Measurements from ENCODE around the gene DNAH12. TPM values are rescaled to one million over a fixed set of nuclear protein-coding genes. Genes with fewer than 3 reads are reported as not detected.

The DNAH12 gene
- total RNA-seq, 1 donor from 2014 or later, result 0.22 TPM

GRCh38 chr3:57530071-57530608 lies 14.0 kb downstream of the DNAH12 start:
- DNase-seq, result no peak
- no peaks in the 10 kb centered on the region for H3K27me3 Mint-ChIP-seq (ENCODE audit: unreplicated experiment)
- no peaks in the 10 kb centered on the region for H3K9me3 Mint-ChIP-seq (ENCODE audit: unreplicated experiment)
- peaks cover 2% of the 10 kb centered on the region for H3K4me1 Mint-ChIP-seq (ENCODE audit: low read depth, unreplicated experiment)
- no peak overlapping the region for H3K27ac Mint-ChIP-seq (ENCODE audit: unreplicated experiment)
- no peaks in the 10 kb centered on the region for H3K36me3 Mint-ChIP-seq (ENCODE audit: unreplicated experiment)
- no peak for TF ChIP-seq CTCF (IDR thresholded peaks at IDR 0.05; ENCODE audit: partially characterized antibody, unreplicated experiment)
- no peak overlapping the region for H3K4me3 Mint-ChIP-seq (ENCODE audit: unreplicated experiment)

- H3K36me3 Mint-ChIP-seq (ENCODE audit: unreplicated experiment), result no peaks in the 10 kb centered on the region
- no peak overlapping the region for H3K27ac Mint-ChIP-seq (ENCODE audit: unreplicated experiment)
- no peaks in the 10 kb centered on the region for H3K4me1 Mint-ChIP-seq (ENCODE audit: low read depth, unreplicated experiment)
- no peak for DNase-seq
- no peak for TF ChIP-seq CTCF (IDR thresholded peaks at IDR 0.05; ENCODE audit: partially characterized antibody, unreplicated experiment)
- peaks cover 4% of the 10 kb centered on the region for H3K27me3 Mint-ChIP-seq (ENCODE audit: unreplicated experiment)
- no peaks in the 10 kb centered on the region for H3K9me3 Mint-ChIP-seq (ENCODE audit: unreplicated experiment)
- H3K4me3 Mint-ChIP-seq (ENCODE audit: unreplicated experiment), result no peak overlapping the region
These were observed 25.7 kb downstream of the DNAH12 start for GRCh38 chr3:57518276-57518915.

- Mint-ChIP-seq H3K4me1 (ENCODE audit: low read depth, unreplicated experiment) (no peaks in the 10 kb centered on the region), H3K4me3 (ENCODE audit: unreplicated experiment) (no peak overlapping the region), H3K27ac (ENCODE audit: unreplicated experiment) (no peak overlapping the region), H3K9me3 (ENCODE audit: unreplicated experiment) (no peaks in the 10 kb centered on the region), H3K27me3 (ENCODE audit: unreplicated experiment) (peaks cover 2% of the 10 kb centered on the region), H3K36me3 (ENCODE audit: unreplicated experiment) (no peaks in the 10 kb centered on the region)
- DNase-seq, result no peak
- TF ChIP-seq CTCF (IDR thresholded peaks at IDR 0.05; ENCODE audit: partially characterized antibody, unreplicated experiment), result no peak
These were observed 32.0 kb downstream of the DNAH12 start for GRCh38 chr3:57512166-57512565.

- Mint-ChIP-seq H3K4me3 (ENCODE audit: unreplicated experiment) (no peak overlapping the region), H3K36me3 (ENCODE audit: unreplicated experiment) (no peaks in the 10 kb centered on the region), H3K27me3 (ENCODE audit: unreplicated experiment) (peaks cover 2% of the 10 kb centered on the region), H3K9me3 (ENCODE audit: unreplicated experiment) (no peaks in the 10 kb centered on the region), H3K4me1 (ENCODE audit: low read depth, unreplicated experiment) (no peaks in the 10 kb centered on the region), H3K27ac (ENCODE audit: unreplicated experiment) (no peak overlapping the region)
- DNase-seq, result no peak
- no peak for TF ChIP-seq CTCF (IDR thresholded peaks at IDR 0.05; ENCODE audit: partially characterized antibody, unreplicated experiment)
These were observed 38.2 kb downstream of the DNAH12 start for GRCh38 chr3:57505901-57506300.

GRCh38 chr3:57500506-57500905 lies 43.6 kb downstream of the DNAH12 start:
- Mint-ChIP-seq H3K27me3 (ENCODE audit: unreplicated experiment) (no peaks in the 10 kb centered on the region), H3K9me3 (ENCODE audit: unreplicated experiment) (no peaks in the 10 kb centered on the region), H3K27ac (ENCODE audit: unreplicated experiment) (no peak overlapping the region), H3K36me3 (ENCODE audit: unreplicated experiment) (no peaks in the 10 kb centered on the region), H3K4me3 (ENCODE audit: unreplicated experiment) (no peak overlapping the region), H3K4me1 (ENCODE audit: low read depth, unreplicated experiment) (no peaks in the 10 kb centered on the region)
- no peak for DNase-seq
- TF ChIP-seq CTCF (IDR thresholded peaks at IDR 0.05; ENCODE audit: partially characterized antibody, unreplicated experiment), result no peak

Measured in glutamatergic neuron (in vitro differentiated cells).